HG02938 (cell line): ENCODE measurements around the gene DMD.
"Not testable (repeated sequence)": the region's sequence is repeated elsewhere in the genome, so short reads cannot be mapped to it uniquely, and the experiment has no call there.

Source experiments
- ATAC-seq: cut with Tn5 transposase; IDR thresholded peaks from one replicate; pipeline ENCODE4 v1.9.1; 2021; ENCODE audit warnings: mild to moderate bottlenecking, moderate library complexity; ENCODE audit not compliant: unreplicated experiment

DMD gene

GRCh38 chrX:32289356-32289755 lies 922.0 kb downstream of the DMD start:
- ATAC-seq, result no peak

DNA sequence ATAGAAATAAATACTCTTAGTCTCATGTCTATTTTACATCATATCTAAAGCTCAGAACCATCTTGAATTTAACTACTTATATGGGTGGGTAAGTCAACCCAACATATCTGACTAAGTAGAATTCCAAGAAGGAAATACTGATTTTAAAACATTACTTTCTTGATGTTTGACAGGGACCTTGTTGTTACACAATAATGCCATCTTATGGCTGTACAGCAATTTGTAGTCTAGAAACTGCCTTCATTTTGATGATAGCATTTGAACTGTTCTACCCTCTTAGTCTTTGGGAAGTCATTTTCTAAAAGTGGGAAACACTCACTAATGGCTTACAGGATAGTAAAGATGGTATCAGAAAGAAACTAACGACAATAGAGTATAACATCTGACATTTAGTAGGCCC lies 929.5 kb downstream of the DMD start:
- no peak for ATAC-seq

GRCh38 chrX:32280921-32281320 lies 930.4 kb downstream of the DMD start:
- ATAC-seq, result no peak

GRCh38 chrX:32280489-32280888 lies 930.9 kb downstream of the DMD start:
- ATAC-seq, result no peak

- ATAC-seq, result no peak
These were observed 935.2 kb downstream of the DMD start for GRCh38 chrX:32276153-32276552.

DNA sequence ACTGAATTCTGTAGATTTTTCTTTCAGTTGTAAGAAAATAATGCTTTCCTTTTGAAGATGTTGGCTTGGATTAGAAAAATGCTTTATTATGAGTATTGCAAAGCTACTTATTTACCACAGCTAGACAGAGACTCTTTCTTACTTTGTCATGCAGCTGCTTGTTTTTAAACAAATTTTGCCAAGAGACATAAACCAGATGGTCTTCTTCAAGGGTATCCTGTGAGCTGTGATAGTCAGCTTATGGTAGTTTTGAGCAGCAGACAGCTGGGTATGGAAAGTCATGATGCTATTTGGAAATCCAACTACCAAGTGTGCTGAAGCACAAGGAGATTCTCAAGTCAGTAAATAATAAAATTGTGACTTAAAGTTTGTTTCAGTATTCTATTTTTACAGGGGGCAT lies 941.5 kb downstream of the DMD start:
- ATAC-seq, result no peak

DNA sequence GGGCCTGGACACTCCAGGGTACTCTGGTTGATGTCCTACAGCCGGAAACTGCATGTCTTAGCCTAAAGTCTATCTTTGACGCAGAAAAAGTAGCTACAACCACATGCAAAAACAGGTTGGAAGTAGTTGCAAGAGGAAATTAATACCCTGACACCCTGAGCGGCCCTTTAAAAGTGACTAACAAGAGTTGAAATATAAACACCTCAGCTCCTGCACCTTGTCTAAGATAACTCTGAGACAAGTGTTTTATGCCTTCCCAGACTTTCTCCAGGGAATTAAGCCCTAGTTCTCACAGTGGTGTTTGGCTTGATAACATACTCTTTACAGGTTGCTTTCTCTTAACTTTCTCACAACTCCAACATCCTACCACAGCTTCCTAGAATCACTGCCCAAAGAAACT lies 943.1 kb downstream of the DMD start:
- no peak for ATAC-seq

GRCh38 chrX:32267796-32268195 lies 943.6 kb downstream of the DMD start:
- no peak for ATAC-seq

DNA sequence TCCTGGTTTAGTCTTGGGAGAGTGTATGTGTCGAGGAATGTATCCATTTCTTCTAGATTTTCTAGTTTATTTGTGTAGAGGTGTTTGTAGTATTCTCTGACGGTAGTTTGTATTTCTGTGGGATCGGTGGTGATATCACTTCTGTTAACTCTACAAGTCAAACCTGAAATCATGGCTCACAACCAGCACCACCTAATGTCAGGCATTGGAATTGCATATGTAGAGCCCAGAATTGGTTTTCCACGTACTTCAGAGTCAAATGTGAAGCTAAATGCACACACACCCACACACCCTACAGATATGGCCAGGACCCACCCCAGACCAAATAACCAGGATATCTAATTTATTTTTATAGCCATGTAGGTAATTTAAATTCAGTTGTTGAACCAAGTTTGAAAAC lies 964.7 kb downstream of the DMD start:
- not testable (repeated sequence) for ATAC-seq

DNA sequence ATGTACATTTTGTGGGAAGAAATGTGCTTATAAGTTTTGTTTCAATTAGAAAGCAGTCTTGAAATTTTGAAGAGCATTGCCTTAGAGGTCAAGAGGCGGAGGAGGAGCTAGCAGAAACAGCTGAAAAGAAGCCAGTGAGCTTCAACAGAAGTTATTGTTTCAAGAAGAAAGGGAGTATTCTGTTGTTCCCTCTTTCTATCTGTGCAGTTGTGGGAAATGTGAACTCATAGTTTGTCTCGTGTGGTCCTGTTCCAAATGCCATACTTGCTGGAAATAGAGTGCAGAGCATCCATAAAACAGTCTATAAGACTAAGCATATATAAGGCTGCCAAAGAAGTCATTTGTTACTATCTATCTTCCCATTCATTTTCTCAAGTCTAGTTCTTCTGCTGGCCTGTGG lies 1015.7 kb downstream of the DMD start:
- no peak for ATAC-seq

GRCh38 chrX:32191316-32191715 lies 1020.0 kb downstream of the DMD start:
- ATAC-seq, result no peak

GRCh38 chrX:32185160-32185559 lies 1026.2 kb downstream of the DMD start:
- ATAC-seq, result no peak

GRCh38 chrX:32183066-32183465 lies 1028.3 kb downstream of the DMD start:
- ATAC-seq, result no peak

DNA sequence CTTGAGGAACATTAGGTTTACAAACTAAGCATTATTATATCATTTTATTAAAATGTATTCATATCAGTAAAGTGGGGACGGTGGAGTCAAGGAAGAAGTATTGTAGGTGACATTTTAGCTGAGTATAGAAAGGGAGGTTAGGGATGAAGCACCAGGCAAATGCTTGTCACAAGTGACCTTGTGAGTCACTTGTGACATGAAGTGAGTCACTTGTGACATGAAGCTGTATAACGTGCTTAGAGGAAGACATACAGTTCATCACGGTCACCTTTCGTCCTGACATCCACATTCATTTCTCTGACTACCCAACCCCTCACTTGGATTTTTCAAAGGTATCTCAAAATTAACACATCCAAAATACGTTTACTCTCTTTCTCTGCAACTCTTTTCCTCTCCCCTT lies 1034.8 kb downstream of the DMD start:
- no peak for ATAC-seq

DNA sequence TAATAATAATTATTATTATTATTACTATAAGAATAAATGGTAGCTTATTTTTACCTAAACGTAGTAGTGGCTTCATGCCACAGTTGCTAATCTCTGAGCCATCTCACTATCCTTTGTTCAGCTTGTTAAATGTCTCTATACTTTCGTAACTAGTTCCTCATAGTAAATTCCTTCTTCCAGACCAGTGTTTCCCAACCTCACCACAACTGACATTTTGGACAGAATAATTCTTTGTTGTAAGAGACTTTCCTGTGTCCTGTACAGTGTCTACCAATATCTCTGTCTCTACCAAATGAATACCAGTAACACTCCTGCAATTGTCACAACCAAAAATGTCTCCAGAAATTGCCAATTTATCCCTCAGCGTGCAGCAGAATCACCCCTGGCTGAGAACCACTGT lies 1040.9 kb downstream of the DMD start:
- no peak for ATAC-seq

GRCh38 chrX:32155044-32155638 lies 1056.2 kb downstream of the DMD start:
- ATAC-seq, result no peak

DNA sequence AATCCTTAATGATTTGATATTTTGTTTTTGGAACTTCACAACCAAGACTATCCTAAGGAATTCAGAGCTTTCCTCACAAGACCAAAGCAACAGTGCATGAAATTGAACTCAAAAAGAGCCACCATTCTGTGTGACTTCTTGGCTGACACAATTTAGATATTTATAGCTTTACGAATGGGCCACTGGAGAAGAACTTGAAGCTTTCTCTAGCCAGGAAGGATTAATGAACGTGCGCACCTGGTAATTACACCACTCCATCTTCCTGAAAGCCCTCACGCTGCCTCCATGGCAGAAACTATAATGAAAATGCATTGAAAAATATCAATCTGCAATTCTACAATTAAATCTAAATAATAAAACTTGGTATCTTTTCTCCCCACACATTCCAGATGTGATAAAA lies 1057.8 kb downstream of the DMD start:
- ATAC-seq, result no peak

DNA sequence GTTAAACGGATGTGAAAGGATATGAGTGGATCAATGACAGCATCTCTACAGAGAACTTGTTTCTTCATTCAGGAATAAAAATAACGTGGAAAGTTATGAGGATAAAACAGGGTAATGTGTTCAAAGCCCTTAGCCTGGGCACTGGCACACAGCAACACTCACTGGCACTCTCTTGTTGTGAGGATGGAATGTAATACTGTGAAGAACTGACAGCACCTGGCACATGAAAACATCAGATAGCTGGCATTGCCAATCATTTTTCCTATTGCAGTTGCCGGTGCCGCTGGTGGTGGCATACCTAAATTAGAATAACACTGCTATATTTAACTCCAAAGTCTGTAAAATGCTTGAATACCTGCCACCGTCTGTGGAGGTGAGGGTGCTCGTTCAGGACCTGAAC lies 1061.2 kb downstream of the DMD start:
- no peak for ATAC-seq

- ATAC-seq, result no peak
These were observed 1069.5 kb downstream of the DMD start for GRCh38 chrX:32141841-32142240.

- ATAC-seq, result no peak
These were observed 1071.9 kb downstream of the DMD start for GRCh38 chrX:32139476-32139875.

DNA sequence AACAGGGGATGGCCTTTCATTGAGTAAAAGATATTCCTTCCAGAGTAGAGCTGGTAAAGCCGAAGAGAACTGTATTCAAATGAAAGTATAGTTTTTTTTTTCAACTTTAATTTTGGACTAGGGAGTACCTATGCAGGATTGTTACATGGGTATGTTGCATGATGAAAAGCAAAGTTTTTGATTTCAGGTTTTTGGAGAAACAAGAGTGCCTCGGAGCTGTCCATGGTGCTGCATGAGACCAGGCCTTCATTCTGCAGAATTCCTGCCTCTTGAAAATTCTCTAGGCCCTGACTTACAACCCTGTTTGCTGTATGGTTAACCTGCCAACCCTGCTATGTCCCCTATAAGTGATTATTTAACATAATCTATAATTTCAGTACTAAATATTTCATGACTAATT lies 1073.8 kb downstream of the DMD start:
- ATAC-seq, result no peak

DNA sequence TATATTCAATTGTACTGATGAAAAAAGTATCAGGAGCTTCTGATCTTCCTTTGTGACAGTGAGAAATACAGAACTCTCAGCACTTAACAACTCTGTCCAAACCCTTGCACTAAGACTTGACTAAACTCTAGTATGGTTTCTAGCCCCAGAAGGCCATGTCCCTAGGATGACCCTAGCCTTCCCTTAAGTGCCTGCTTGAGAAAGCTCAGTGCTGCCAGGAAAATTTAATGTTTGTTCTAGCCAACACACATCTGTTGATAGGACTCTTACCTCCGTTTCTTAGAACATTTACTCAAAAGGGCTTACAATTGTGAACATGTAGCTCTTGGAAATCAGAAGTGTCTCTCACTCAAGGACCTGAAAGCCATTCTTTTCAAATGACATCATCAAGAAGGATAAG lies 1084.4 kb downstream of the DMD start:
- ATAC-seq, result no peak

DNA sequence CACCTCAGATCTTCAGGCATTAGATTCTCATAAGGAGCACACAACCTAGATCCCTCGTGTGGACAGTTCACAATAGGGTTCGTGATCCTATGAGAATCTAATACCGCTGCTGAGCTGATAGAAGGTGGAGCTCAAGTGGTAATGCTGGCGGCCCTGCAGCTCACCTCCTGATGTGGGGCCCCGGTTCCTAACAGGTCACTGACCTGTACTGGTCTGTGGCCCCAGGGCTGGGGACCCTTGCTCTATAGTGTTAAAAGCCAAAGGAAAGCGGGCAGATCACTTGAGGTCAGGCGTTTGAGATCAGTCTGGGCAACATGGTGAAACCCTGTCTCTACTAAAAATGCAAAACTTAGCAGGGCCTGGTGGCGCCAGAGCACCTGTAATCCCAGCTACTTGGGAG lies 1092.5 kb downstream of the DMD start:
- no peak for ATAC-seq

- no peak for ATAC-seq
These were observed 1095.3 kb downstream of the DMD start for GRCh38 chrX:32116047-32116446.
